OCI-LY3 (cell line): ENCODE results near the gene RPTN.

Experiments used
- H2AFZ ChIP-seq: fragments of 200-600, 300-600 bp; shearing (Covaris generic); 2 replicates; pipeline ENCODE4 v1.6.0; 2014; ENCODE audit warnings: antibody characterized with exemption, low read depth, low read length
- H3K27ac ChIP-seq: fragments of 200-600, 300-600 bp; sonication (generic); 2 replicates; pipeline ENCODE4 v1.5.1; 2014; ENCODE audit warnings: mild to moderate bottlenecking, low read length, moderate library complexity, mixed read lengths
- H3K27me3 ChIP-seq: fragments of 200-600, 300-600 bp; sonication (generic); 2 replicates; pipeline ENCODE4 v1.6.1; 2014; ENCODE audit warnings: low read depth, low read length, mixed read lengths
- H3K36me3 ChIP-seq: fragments of 200-600, 300-600 bp; sonication (generic); replicated peaks from 2 replicates; pipeline ENCODE3; 2014; ENCODE audit warnings: low read depth, low read length, mixed read lengths
- H3K4me1 ChIP-seq: fragments of 300-600, 200-600 bp; sonication (generic); 2 replicates; pipeline ENCODE4 v1.6.1; 2014; ENCODE audit warnings: low read length, mixed read lengths
- H3K4me2 ChIP-seq: fragments of 200-600, 300-600 bp; sonication (generic); 2 replicates; pipeline ENCODE4 v1.6.1; 2014; ENCODE audit warnings: low read length, mixed read lengths
- H3K4me3 ChIP-seq: fragments of 300-600, 200-600 bp; sonication (generic); 2 replicates; pipeline ENCODE4 v1.5.1; 2014; ENCODE audit warnings: antibody characterized with exemption, mild to moderate bottlenecking, low read length, moderate library complexity
- H3K79me2 ChIP-seq: fragments of 300-600, 200-600 bp; shearing (Covaris generic); 2 replicates; pipeline ENCODE4 v1.6.1; 2014; ENCODE audit warnings: mild to moderate bottlenecking, low read length, mixed read lengths
- H3K9ac ChIP-seq: fragments of 300-600, 200-600 bp; shearing (Covaris generic); 2 replicates; pipeline ENCODE4 v1.6.0; 2014; ENCODE audit warnings: mild to moderate bottlenecking, low read length, moderate library complexity
- H3K9me3 ChIP-seq: fragments of 200-600, 300-600 bp; shearing (Covaris generic); 2 replicates; pipeline ENCODE4 v1.6.1; 2014; ENCODE audit warnings: low read length, mixed read lengths; ENCODE audit not compliant: insufficient read depth
- H4K20me1 ChIP-seq: fragments of 200-600, 300-600 bp; sonication (generic); 2 replicates; pipeline ENCODE4 v1.6.1; 2016; ENCODE audit warnings: low read length, mixed read lengths; ENCODE audit not compliant: insufficient read depth
- EZH2phosphoT487 ChIP-seq: fragments of 200-600 bp; shearing (Covaris generic); IDR thresholded peaks from 2 replicates; pipeline ENCODE4 v1.6.1; 2018; ENCODE audit warnings: antibody characterized with exemption, mixed run types, low read depth
- TF ChIP-seq, protein P1 (sequence below): fragments of 200-600, 300-600 bp; sonication (generic); IDR thresholded peaks from 2 replicates; pipeline ENCODE4 v1.5.1; 2014; ENCODE audit warnings: antibody characterized with exemption, low read length, low read depth

RPTN gene

DNA sequence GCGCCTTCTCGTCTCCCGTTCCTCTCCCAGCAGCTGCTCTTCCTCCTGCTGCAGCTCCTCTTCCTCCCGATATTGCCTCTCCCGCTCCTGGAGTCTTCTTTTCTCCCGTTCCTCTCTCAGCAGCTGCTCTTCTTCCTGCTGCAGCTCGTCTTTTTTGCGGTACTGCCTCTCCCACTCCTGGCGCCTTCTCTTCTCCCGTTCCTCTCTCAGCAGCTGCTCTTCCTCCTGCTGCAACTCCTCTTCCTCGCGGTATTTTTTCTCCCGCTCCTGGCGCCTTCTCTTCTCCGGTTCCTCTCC lies 49.1 kb downstream of the RPTN start:
- no peak overlapping the region for H3K4me2 ChIP-seq
- no peaks in the 10 kb centered on the region for H3K79me2 ChIP-seq
- no peak for TF ChIP-seq EZH2phosphoT487
- TF ChIP-seq, protein P1, sequence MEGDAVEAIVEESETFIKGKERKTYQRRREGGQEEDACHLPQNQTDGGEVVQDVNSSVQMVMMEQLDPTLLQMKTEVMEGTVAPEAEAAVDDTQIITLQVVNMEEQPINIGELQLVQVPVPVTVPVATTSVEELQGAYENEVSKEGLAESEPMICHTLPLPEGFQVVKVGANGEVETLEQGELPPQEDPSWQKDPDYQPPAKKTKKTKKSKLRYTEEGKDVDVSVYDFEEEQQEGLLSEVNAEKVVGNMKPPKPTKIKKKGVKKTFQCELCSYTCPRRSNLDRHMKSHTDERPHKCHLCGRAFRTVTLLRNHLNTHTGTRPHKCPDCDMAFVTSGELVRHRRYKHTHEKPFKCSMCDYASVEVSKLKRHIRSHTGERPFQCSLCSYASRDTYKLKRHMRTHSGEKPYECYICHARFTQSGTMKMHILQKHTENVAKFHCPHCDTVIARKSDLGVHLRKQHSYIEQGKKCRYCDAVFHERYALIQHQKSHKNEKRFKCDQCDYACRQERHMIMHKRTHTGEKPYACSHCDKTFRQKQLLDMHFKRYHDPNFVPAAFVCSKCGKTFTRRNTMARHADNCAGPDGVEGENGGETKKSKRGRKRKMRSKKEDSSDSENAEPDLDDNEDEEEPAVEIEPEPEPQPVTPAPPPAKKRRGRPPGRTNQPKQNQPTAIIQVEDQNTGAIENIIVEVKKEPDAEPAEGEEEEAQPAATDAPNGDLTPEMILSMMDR, result no peak
- H3K9ac ChIP-seq, result no peak overlapping the region
- H3K4me3 ChIP-seq, result no peak overlapping the region
- peaks cover 18% of the 10 kb centered on the region; the same call in 1 of the 2 replicates for H3K9me3 ChIP-seq
- H2AFZ ChIP-seq, result no peak overlapping the region
- H3K4me1 ChIP-seq, result no peaks in the 10 kb centered on the region
- no peak overlapping the region for H3K27ac ChIP-seq
- H3K36me3 ChIP-seq, result no peaks in the 10 kb centered on the region
- no peaks in the 10 kb centered on the region for H4K20me1 ChIP-seq
- peaks cover 21% of the 10 kb centered on the region for H3K27me3 ChIP-seq

DNA sequence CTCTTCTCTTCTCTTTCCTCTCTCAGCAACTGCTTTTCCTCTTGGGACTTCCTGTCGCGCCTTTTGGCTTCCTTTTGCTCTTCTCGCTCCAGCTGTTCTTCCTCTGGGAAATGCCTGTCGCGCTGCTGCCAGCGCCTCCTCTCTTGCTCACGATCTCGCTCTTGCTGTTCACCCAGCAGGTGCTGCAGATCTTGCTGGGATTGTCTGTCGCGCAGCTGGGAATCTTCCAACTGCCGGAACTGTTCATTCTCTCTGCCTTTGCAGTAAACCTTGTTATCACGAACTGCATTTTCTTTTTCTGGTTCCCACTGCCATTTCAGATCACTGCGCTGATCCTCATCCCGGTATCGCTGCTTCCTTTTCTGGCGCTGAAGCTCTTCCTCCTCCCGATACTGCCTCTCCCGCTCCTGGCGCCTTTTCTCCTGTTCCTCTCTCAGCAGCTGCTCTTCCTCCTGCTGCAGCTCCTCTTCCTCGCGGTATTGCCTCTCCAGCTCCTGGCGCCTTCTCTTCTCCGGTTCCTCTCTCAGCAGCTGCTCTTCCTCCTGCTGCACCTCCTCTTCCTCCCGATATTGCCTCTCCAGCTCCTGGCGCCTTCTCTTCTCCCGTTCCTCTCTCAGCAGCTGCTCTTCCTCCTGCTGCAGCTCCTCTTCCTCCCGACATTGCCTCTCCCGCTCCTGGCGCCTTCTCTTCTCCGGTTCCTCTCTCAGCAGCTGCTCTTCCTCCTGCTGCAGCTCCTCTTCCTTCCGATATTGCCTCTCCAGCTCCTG lies 49.6 kb downstream of the RPTN start:
- TF ChIP-seq, protein P1, result no peak
- TF ChIP-seq EZH2phosphoT487, result no peak
- Histone ChIP-seq H3K79me2 (no peaks in the 10 kb centered on the region), H3K36me3 (no peaks in the 10 kb centered on the region), H4K20me1 (no peaks in the 10 kb centered on the region), H3K27me3 (peaks cover 16% of the 10 kb centered on the region), H2AFZ (no peak overlapping the region), H3K4me3 (no peak overlapping the region), H3K4me1 (no peaks in the 10 kb centered on the region), H3K27ac (no peak overlapping the region), H3K4me2 (no peak overlapping the region), H3K9ac (no peak overlapping the region), H3K9me3 (peaks cover 18% of the 10 kb centered on the region; the same call in 1 of the 2 replicates)

DNA sequence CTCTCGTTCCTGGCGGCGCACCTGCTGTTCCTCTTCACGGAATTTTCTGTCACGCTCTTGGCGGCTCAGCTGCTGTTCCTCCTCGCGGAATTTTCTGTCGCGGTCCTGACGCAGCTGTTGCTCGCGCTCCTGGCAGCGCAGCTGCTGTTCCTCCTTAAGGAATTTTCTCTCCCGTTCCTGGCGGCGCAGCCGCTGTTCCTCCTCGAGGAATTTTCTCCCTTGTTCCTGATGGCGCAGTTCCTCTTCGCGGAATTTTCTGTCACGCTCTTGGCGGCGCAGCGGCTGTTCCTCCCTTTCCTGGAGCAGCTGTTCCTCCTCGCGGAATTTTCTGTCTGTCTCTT lies 50.2 kb downstream of the RPTN start:
- Histone ChIP-seq H3K27me3 (peaks cover 12% of the 10 kb centered on the region), H3K9me3 (peaks cover 18% of the 10 kb centered on the region; the same call in 1 of the 2 replicates), H3K9ac (no peak overlapping the region), H3K4me2 (no peak overlapping the region), H3K4me3 (no peak overlapping the region), H4K20me1 (no peaks in the 10 kb centered on the region), H3K79me2 (no peaks in the 10 kb centered on the region), H2AFZ (no peak overlapping the region), H3K4me1 (no peaks in the 10 kb centered on the region), H3K27ac (no peak overlapping the region), H3K36me3 (no peaks in the 10 kb centered on the region)
- TF ChIP-seq, protein P1, result no peak
- TF ChIP-seq EZH2phosphoT487, result no peak

DNA sequence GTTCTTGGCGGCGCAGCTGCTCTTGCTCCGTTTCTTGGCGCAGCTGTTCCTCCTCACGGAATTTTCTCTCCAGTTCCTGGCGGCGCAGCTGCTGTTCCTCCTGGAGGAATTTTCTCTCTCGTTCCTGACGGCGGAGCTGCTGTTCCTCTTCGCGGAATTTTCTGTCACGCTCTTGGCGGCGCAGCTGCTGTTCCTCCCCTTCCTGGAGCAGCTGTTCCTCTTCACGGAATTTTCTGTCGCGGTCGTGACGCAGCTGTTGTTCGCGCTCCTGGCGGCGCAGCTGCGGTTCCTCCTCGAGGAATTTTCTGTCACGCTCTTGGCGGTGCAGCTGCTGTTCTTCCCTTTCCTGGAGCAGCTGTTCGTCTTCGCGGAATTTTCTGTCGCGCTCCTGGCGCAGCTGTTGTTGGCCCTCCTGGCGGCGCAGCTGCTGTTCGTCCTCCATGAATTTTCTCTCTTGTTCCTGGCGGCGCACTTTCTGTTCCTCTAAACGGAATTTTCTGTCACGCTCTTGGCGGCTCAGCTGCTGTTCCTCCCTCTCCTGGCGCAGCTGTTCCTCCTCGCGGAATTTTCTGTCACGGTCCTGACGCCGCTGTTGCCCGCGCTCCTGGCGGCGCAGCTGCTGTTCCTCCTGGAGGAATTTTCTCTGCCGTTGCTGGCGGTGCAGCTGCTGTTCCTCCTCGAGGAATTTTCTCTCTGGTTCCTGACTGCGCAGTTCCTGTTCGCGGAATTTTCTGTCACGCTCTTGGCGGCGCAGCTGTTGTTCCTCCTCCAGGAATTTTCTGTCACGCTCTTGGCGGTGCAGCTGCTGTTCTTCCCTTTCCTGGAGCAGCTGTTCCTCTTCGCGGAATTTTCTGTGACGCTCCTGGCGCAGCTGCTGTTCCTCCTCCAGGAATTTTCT lies 50.8 kb downstream of the RPTN start:
- Histone ChIP-seq H3K79me2 (no peaks in the 10 kb centered on the region), H3K27me3 (peaks cover 6% of the 10 kb centered on the region), H3K4me3 (no peak overlapping the region), H3K9ac (no peak overlapping the region), H3K4me1 (no peaks in the 10 kb centered on the region), H3K27ac (no peak overlapping the region), H2AFZ (no peak overlapping the region), H3K4me2 (no peak overlapping the region), H3K36me3 (no peaks in the 10 kb centered on the region), H3K9me3 (peaks cover 13% of the 10 kb centered on the region; the same call in 1 of the 2 replicates), H4K20me1 (no peaks in the 10 kb centered on the region)
- TF ChIP-seq, protein P1, result no peak
- TF ChIP-seq EZH2phosphoT487, result no peak
